Sigmoid colon (tissue), 7 donors: ENCODE measurements around the gene UBP1. TPM values are rescaled to one million over a fixed set of nuclear protein-coding genes. Genes with fewer than 3 reads are reported as not detected.

Source experiments
- DNase-seq: peaks from one replicate; pipeline ENCODE4 v3.0.0-alpha.2; 2019
- H3K27ac ChIP-seq, 4 donors: fragments of 200-600 bp; sonication (generic); one replicate each; pipeline ENCODE4 v1.5.1; 2016 to 2019; ENCODE audit warnings: mild to moderate bottlenecking in 1 of 4
- H3K27me3 ChIP-seq, 3 donors: fragments of 200-600 bp; sonication (generic); one replicate each; pipeline ENCODE4 v1.5.1; 2019; ENCODE audit warnings: mild to moderate bottlenecking in 1 of 3
- H3K36me3 ChIP-seq, 4 donors: fragments of 200-600 bp; sonication (generic); one replicate each; pipeline ENCODE4 v1.5.1; 2016 to 2019
- H3K4me1 ChIP-seq, 4 donors: fragments of 200-600 bp; sonication (generic); one replicate each; pipeline ENCODE4 v1.5.1; 2017 to 2019
- H3K4me3 ChIP-seq, 4 donors: fragments of 200-600 bp; sonication (generic); one replicate each; pipeline ENCODE4 v1.5.1; 2017 to 2019; ENCODE audit warnings: mild to moderate bottlenecking in 2 of 4, moderate library complexity in 1 of 4
- H3K9me3 ChIP-seq, 4 donors: fragments of 200-600 bp in 3 of 4; sonication (generic) in 3 of 4; one replicate each; pipeline versions ENCODE4 v1.5.1 to v1.6.1; 2013 to 2019
- EP300 ChIP-seq, 4 donors: sonication (generic); formaldehyde crosslinking; IDR thresholded peaks; one replicate each; pipeline ENCODE4 v1.6.1; 2017; ENCODE audit warnings: antibody characterized with exemption in 4 of 4
- POLR2A ChIP-seq, 2 donors: fragments of 450-650 bp; IDR thresholded peaks; one replicate each; pipeline ENCODE4 v1.6.1; 2016; ENCODE audit warnings: antibody characterized with exemption in 2 of 2, mild to moderate bottlenecking in 2 of 2, moderate library complexity in 2 of 2
- POLR2AphosphoS5 ChIP-seq, 4 donors: sonication (generic); formaldehyde crosslinking; IDR thresholded peaks; one replicate each; pipeline ENCODE4 v1.6.1; 2017; ENCODE audit warnings: antibody characterized with exemption in 4 of 4
- WGBS, 2 donors: extraction: QIAGEN DNeasy Blood & Tissue Kit; methylation state at CpG; one replicate each; pipeline ENCODE4 v1.1.7; 2013; 5-methylcytosine and 5-hydroxymethylcytosine counted together
- intact Hi-C: fragments of 100-400 bp; cut with DNase I; formaldehyde crosslinking; loops from one replicate; pipeline ENCODE4 v1.15.1; 2023
- polyA plus RNA-seq, 3 donors: library from polyadenylated mRNA; stranded (reverse); fragments of 200-250 nt; gene quantifications; one replicate each; pipeline ENCODE4 v1.2.3, GENCODE V29; 2013
- total RNA-seq, 4 donors: library from RNA; depleted of rRNA; stranded (reverse); fragments of >200 nt; gene quantifications; one replicate each; pipeline ENCODE4 v1.1.0, GENCODE V29; 2016
- TF ChIP-seq, protein P1 (sequence below), 4 experiments: fragments of 450-650 bp in 3 of 4; fragments of 200-600 bp in 1 of 4; IDR thresholded peaks; one replicate each; pipeline ENCODE4 v1.5.1; 2016 to 2019; ENCODE audit warnings: antibody characterized with exemption in 4 of 4, mild to moderate bottlenecking in 3 of 4, moderate library complexity in 2 of 4
- donor health status: healthy with polysubstance abuse.
- donor health status: Bipolar disorder and iron deficiency.
- donor health status: healthy.

UBP1 gene
- total and polyA plus RNA-seq, 7 donors: 30.6 to 92.0 (median 58.4) TPM

- no peak overlapping the region for H3K27ac ChIP-seq
- WGBS, 2 donors: 89 to 91% methylated on average over 7 of the region's 7 CpGs
- H3K27me3 ChIP-seq: no peaks in the 10 kb centered on the region
- no peaks in the 10 kb centered on the region for H3K9me3 ChIP-seq
- peaks cover 0 to 52% (median 34%) of the 10 kb centered on the region in 4 donors for H3K4me1 ChIP-seq
- H3K36me3 ChIP-seq: peaks cover 0 to 18% (median 0%) of the 10 kb centered on the region in 4 donors
- intact Hi-C loops: no loop called here
- DNase-seq: no peak
- H3K4me3 ChIP-seq: no peak overlapping the region
- TF ChIP-seq POLR2AphosphoS5 (IDR thresholded peaks at IDR 0.05) (no peak), EP300 (IDR thresholded peaks at IDR 0.05) (no peak), POLR2A (IDR thresholded peaks at IDR 0.05) (no peak)
- TF ChIP-seq, protein P1, sequence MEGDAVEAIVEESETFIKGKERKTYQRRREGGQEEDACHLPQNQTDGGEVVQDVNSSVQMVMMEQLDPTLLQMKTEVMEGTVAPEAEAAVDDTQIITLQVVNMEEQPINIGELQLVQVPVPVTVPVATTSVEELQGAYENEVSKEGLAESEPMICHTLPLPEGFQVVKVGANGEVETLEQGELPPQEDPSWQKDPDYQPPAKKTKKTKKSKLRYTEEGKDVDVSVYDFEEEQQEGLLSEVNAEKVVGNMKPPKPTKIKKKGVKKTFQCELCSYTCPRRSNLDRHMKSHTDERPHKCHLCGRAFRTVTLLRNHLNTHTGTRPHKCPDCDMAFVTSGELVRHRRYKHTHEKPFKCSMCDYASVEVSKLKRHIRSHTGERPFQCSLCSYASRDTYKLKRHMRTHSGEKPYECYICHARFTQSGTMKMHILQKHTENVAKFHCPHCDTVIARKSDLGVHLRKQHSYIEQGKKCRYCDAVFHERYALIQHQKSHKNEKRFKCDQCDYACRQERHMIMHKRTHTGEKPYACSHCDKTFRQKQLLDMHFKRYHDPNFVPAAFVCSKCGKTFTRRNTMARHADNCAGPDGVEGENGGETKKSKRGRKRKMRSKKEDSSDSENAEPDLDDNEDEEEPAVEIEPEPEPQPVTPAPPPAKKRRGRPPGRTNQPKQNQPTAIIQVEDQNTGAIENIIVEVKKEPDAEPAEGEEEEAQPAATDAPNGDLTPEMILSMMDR (IDR thresholded peaks at IDR 0.05): no peak
These were observed 11.5 kb downstream of the UBP1 start for GRCh38 chr3:33428734-33429133.

DNA sequence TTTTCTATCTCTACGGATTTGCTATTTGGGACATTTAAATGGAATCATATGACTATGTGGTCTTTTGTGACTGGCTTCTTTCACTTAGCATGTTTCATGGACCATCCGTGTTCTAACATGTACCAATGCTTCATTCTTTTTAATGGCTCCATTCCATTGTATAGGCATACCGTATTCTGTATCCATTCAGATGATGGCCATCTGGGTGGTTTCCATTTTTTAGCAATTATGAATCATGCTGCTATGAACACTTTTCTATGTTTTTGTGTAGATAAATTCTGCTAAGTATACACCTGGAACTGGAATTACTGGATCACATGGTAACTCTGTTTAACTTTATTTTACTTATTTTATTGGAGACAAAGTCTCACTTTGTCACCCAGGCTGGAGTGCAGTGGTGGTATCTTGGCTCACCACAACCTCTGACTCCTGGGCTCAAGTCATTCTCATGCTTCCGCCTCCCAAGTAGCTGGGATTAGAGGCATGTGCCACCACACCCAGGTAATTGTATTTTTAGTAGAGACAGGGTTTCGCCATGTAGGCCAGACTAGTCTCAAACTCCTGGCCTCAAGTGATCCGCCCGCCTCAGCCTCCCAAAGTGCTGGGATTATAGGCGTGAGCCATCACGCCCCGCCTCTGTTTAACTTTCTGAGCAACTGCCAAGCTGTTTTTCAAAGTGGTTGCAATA is 13.4 kb downstream of the UBP1 start:
- Histone ChIP-seq H3K27me3 (no peaks in the 10 kb centered on the region), H3K4me1 (peaks cover 0 to 40% (median 28%) of the 10 kb centered on the region in 4 donors), H3K36me3 (peaks cover 0 to 36% (median 0%) of the 10 kb centered on the region in 4 donors), H3K9me3 (no peaks in the 10 kb centered on the region), H3K4me3 (no peak overlapping the region), H3K27ac (no peak overlapping the region)
- intact Hi-C loops: no loop called here
- WGBS, 2 donors: 16 to 73% methylated on average over 10 of the region's 10 CpGs
- DNase-seq: no peak
- TF ChIP-seq POLR2A (IDR thresholded peaks at IDR 0.05) (no peak), POLR2AphosphoS5 (IDR thresholded peaks at IDR 0.05) (no peak), EP300 (IDR thresholded peaks at IDR 0.05) (no peak)
- TF ChIP-seq, protein P1 (IDR thresholded peaks at IDR 0.05): no peak

DNA sequence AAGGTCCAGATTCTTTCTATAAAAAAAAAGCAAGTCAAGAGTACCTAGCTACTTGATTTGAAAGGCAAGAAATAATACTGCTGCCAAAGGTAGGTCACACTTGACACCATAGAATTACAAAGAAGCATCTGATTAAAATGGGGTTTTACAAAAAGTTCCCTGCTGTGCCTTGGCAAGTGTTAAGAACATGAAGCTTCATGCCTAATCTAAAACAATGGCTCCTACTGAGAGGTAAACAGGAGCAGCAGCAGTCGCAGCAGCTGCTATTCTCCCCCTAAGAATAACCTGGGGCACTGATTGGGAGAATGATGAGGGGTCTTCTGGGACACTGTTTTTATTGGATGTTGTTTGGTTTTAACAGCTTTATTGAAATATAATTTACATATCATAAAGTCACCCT is 14.1 kb downstream of the UBP1 start:
- no peak for DNase-seq
- Histone ChIP-seq H3K4me3 (no peak overlapping the region), H3K9me3 (no peaks in the 10 kb centered on the region), H3K27ac (no peak overlapping the region), H3K36me3 (peaks cover 0 to 43% (median 3%) of the 10 kb centered on the region in 4 donors), H3K27me3 (no peaks in the 10 kb centered on the region), H3K4me1 (peaks cover 0 to 35% (median 25%) of the 10 kb centered on the region in 4 donors)
- TF ChIP-seq, protein P1 (IDR thresholded peaks at IDR 0.05): no peak
- no peak for TF ChIP-seq POLR2AphosphoS5 (IDR thresholded peaks at IDR 0.05)
- TF ChIP-seq EP300 (IDR thresholded peaks at IDR 0.05): no peak
- no peak for TF ChIP-seq POLR2A (IDR thresholded peaks at IDR 0.05)
- WGBS, 2 donors: 62 to 92% methylated on average over 1 of the region's 1 CpG
- intact Hi-C loops: no loop called here

DNA sequence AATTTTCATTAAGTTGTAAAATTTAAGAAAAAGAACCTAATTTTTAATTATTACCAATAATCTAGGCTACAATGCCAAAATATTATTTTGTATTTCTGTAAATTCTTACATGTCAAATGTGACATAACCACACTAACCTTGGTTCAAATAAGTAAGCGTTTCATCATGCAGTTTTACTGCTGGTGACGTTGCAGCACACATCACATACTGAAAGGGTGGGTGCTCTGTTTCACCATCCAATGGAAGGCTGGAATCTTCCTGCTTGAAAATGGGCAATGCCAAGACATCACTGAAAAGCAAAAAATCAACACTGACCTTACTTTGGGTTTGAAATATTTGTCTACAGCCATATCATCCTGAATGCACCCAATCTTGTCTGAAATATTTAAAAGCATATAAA is 14.8 kb downstream of the UBP1 start:
- Histone ChIP-seq H3K27ac (no peak overlapping the region), H3K36me3 (peaks cover 0 to 49% (median 4%) of the 10 kb centered on the region in 4 donors), H3K4me1 (peaks cover 0 to 31% (median 20%) of the 10 kb centered on the region in 4 donors), H3K4me3 (no peak overlapping the region), H3K27me3 (no peaks in the 10 kb centered on the region), H3K9me3 (no peaks in the 10 kb centered on the region)
- no peak for DNase-seq
- 68 to 72% methylated on average over 2 of the region's 2 CpGs for WGBS, 2 donors
- no peak for TF ChIP-seq POLR2A (IDR thresholded peaks at IDR 0.05)
- no peak for TF ChIP-seq POLR2AphosphoS5 (IDR thresholded peaks at IDR 0.05)
- no peak for TF ChIP-seq EP300 (IDR thresholded peaks at IDR 0.05)
- TF ChIP-seq, protein P1 (IDR thresholded peaks at IDR 0.05): no peak
- intact Hi-C loops: no loop called here
